NCI-H446 (cell line): ENCODE data around the gene TPT1.
"Not testable (repeated sequence)": the region's sequence is repeated elsewhere in the genome, so short reads cannot be mapped to it uniquely, and the experiment has no call there.

Experiments
- DNase-seq, 2 experiments: peaks; one replicate each; lab custom pipeline; 2025; lab: John Stamatoyannopoulos, UW

The TPT1 gene

GRCh38 chr13:45367358-45367757 lies 26.4 kb upstream of the TPT1 start:
- DNase-seq, result no peak

- DNase-seq, result no peak
These were observed 24.5 kb upstream of the TPT1 start for GRCh38 chr13:45365558-45365885.

GRCh38 chr13:45364876-45365557 lies 24.0 kb upstream of the TPT1 start:
- DNase-seq, result no peak

GRCh38 chr13:45362939-45363338 lies 22.0 kb upstream of the TPT1 start:
- DNase-seq, result no peak

- no peak for DNase-seq
These were observed 20.7 kb upstream of the TPT1 start for GRCh38 chr13:45361596-45362206.

GRCh38 chr13:45356966-45357672 lies 16.1 kb upstream of the TPT1 start:
- DNase-seq, result no peak

- no peak for DNase-seq
These were observed 12.9 kb upstream of the TPT1 start for GRCh38 chr13:45353895-45354294.

- no peak for DNase-seq
These were observed 11.0 kb upstream of the TPT1 start for GRCh38 chr13:45352031-45352430.

- no peak for DNase-seq
These were observed 9.2 kb upstream of the TPT1 start for GRCh38 chr13:45350152-45350551.

- DNase-seq, result no peak
These were observed 8.5 kb upstream of the TPT1 start for GRCh38 chr13:45349438-45349837.

- not testable (repeated sequence) for DNase-seq
These were observed 3.1 kb upstream of the TPT1 start for GRCh38 chr13:45344064-45344463.

GRCh38 chr13:45343102-45343501 lies 2.1 kb upstream of the TPT1 start:
- not testable (repeated sequence) for DNase-seq

- DNase-seq, result not testable (repeated sequence)
These were observed 1.7 kb upstream of the TPT1 start for GRCh38 chr13:45342668-45343067.

GRCh38 chr13:45341799-45342500 lies 967 bp upstream of the TPT1 start:
- no peak for DNase-seq

GRCh38 chr13:45340422-45341033 lies 455 bp downstream of the TPT1 start:
- peak; percentile 40 to 78 for DNase-seq

GRCh38 chr13:45339867-45340266 lies 1.1 kb downstream of the TPT1 start:
- no peak for DNase-seq

GRCh38 chr13:45339399-45339798 lies 1.6 kb downstream of the TPT1 start:
- DNase-seq, result no peak

GRCh38 chr13:45337803-45338202 lies 3.2 kb downstream of the TPT1 start:
- DNase-seq, result no peak

GRCh38 chr13:45337395-45337794 lies 3.6 kb downstream of the TPT1 start:
- no peak for DNase-seq

GRCh38 chr13:45336025-45336800 lies 4.8 kb downstream of the TPT1 start:
- DNase-seq, result no peak

GRCh38 chr13:45335397-45336024 lies 5.5 kb downstream of the TPT1 start:
- no peak for DNase-seq
